HL-60/S4 (cell line): ENCODE results near the gene MAGEA6.
"Not testable (repeated sequence)": the region's sequence is repeated elsewhere in the genome, so short reads cannot be mapped to it uniquely, and the experiment has no call there.

ENCODE experiments used
- in situ Hi-C: fragments of 300-500 bp; cut with MboI; formaldehyde crosslinking; loops from 2 replicates; pipeline ENCODE4 v1.14.3; 2022; ENCODE audit warnings: low sequenced_read_pairs

MAGEA6 gene

GRCh38 chrX:152769549-152770289 lies at the start of gene MAGEA6:
Gene MAGEA6, minus strand, starts transcription at chrX:152769689. Its CDS starts 2,039 bp downstream, at chrX:152767650.
- in situ Hi-C loops = not testable (repeated sequence)

- in situ Hi-C loops = no loop called here
Measured at GRCh38 chrX:152819266-152819665, 49.8 kb upstream of the MAGEA6 start.

- in situ Hi-C loops = no loop called here
Measured at GRCh38 chrX:152818356-152818755, 48.9 kb upstream of the MAGEA6 start.

GRCh38 chrX:152817078-152817764 lies 47.7 kb upstream of the MAGEA6 start:
- in situ Hi-C loops = no loop called here

GRCh38 chrX:152814048-152814447 lies 44.6 kb upstream of the MAGEA6 start:
- in situ Hi-C loops = no loop called here

GRCh38 chrX:152813206-152813605 lies 43.7 kb upstream of the MAGEA6 start:
- in situ Hi-C loops = no loop called here

GRCh38 chrX:152810403-152810802 lies 40.9 kb upstream of the MAGEA6 start:
- in situ Hi-C loops = no loop called here

- in situ Hi-C loops = no loop called here
Measured at GRCh38 chrX:152806035-152806434, 36.5 kb upstream of the MAGEA6 start.

GRCh38 chrX:152798945-152799344 lies 29.5 kb upstream of the MAGEA6 start:
- in situ Hi-C loops = no loop called here

GRCh38 chrX:152787062-152787461 lies 17.6 kb upstream of the MAGEA6 start:
- in situ Hi-C loops = not testable (repeated sequence)

GRCh38 chrX:152766562-152766961 lies 2.9 kb downstream of the MAGEA6 start:
- in situ Hi-C loops = not testable (repeated sequence)

- in situ Hi-C loops = not testable (repeated sequence)
Measured at GRCh38 chrX:152761582-152761981, 7.9 kb downstream of the MAGEA6 start.

GRCh38 chrX:152759544-152759943 lies 9.9 kb downstream of the MAGEA6 start:
- in situ Hi-C loops = not testable (repeated sequence)

- in situ Hi-C loops = not testable (repeated sequence)
Measured at GRCh38 chrX:152758918-152759317, 10.6 kb downstream of the MAGEA6 start, which contains the start of gene CSAG3. Gene CSAG3, plus strand, starts transcription at chrX:152759218.

GRCh38 chrX:152754871-152755270 lies 14.6 kb downstream of the MAGEA6 start:
- in situ Hi-C loops = not testable (repeated sequence)

- in situ Hi-C loops = not testable (repeated sequence)
Measured at GRCh38 chrX:152753686-152754650, 15.5 kb downstream of the MAGEA6 start, which contains the start of gene MAGEA2. Gene MAGEA2, minus strand, starts transcription at chrX:152753842. Its CDS starts 2,479 bp downstream, at chrX:152751363.

GRCh38 chrX:152738560-152738959 lies 30.9 kb downstream of the MAGEA6 start:
- in situ Hi-C loops = no loop called here

- in situ Hi-C loops = not testable (repeated sequence)
Measured at GRCh38 chrX:152736528-152736927, 33.0 kb downstream of the MAGEA6 start.

GRCh38 chrX:152735860-152736511 lies 33.5 kb downstream of the MAGEA6 start:
- in situ Hi-C loops = no loop called here

GRCh38 chrX:152735101-152735500 lies 34.4 kb downstream of the MAGEA6 start:
- in situ Hi-C loops = no loop called here
